Bronchial epithelial cell (primary cell): ENCODE results near the gene PNCK. TPM values are rescaled to one million over a fixed set of nuclear protein-coding genes. Genes with fewer than 3 reads are reported as not detected.

ENCODE experiments used
- DNase-seq: peaks from one replicate; pipeline ENCODE4 v3.0.0-alpha.2; 2010; ENCODE audit warnings: low read depth
- FAIRE-seq: peaks from 2 replicates; lab custom pipeline; 2011; peaks lifted over from hg19 to GRCh38; lab: Jason Lieb, UNC
- H3K27me3 ChIP-seq: 2 replicates; pipeline ENCODE4 v1.5.1; 2011; ENCODE audit warnings: low read length; ENCODE audit not compliant: control insufficient read depth, insufficient read depth
- H3K36me3 ChIP-seq: 2 replicates; pipeline ENCODE4 v1.5.1; 2011; ENCODE audit warnings: low read length; ENCODE audit not compliant: control insufficient read depth, insufficient read depth
- H3K4me3 ChIP-seq: 2 replicates; pipeline ENCODE4 v1.5.1; 2011; ENCODE audit warnings: mild to moderate bottlenecking, low read depth, low read length, control low read depth
- total RNA-seq: library from RNA; depleted of rRNA; stranded (reverse); fragments of >200 nt; gene quantifications from 2 replicates; pipeline ENCODE4 v1.2.1, GENCODE V29; 2014
- TF ChIP-seq, protein P1 (sequence below): IDR thresholded peaks from 2 replicates; pipeline ENCODE4 v1.5.1; 2011; ENCODE audit warnings: mild to moderate bottlenecking, moderate library complexity, low read length, control low read depth, inconsistent platforms; ENCODE audit not compliant: insufficient read depth, severe bottlenecking

PNCK gene
- total RNA-seq, 1 donor from 2014 or later, result 2.1 TPM

DNA sequence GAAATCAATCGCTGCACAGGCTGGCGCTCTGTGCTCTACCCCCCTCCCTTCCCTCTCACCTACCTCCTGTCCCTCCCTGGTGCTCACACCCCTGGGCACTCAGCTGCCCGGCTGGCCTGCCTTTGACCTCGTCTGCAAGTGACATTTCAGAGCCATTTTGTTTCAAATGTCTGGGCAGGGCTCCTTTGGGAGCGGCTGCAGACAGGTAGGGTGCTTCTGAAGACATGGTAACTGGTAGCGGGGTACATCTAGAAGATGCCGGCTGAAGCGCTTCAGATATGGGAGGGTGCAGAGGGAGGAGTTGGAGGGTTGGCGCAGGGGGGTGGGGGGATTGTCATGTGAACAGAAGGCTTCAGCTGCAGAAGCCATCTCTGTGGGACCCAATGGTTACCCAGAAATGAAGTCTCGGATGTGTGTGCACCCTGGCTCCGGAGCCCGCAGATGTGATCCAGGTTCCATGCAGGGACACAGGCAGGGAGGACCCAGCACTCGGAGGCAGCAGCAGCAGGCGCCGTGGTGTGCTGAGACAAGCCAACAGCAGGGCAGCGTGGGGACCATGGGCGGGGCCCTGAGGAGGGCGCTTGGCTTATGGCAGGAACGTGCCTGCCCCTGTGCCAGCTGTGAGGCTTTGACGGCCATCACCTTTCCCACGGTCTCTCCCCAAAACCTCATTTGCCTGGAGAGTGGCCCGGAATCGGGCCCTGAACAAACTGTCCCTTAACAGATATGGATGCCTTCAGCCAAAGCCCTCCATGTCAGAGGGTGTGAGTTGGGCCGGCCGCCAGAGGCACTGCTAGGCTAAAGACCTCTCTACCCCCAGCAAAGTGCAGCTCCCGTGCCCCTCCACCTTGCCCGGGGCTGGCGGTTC is 34.2 kb downstream of the PNCK start:
- DNase-seq, result no peak
- TF ChIP-seq, protein P1, sequence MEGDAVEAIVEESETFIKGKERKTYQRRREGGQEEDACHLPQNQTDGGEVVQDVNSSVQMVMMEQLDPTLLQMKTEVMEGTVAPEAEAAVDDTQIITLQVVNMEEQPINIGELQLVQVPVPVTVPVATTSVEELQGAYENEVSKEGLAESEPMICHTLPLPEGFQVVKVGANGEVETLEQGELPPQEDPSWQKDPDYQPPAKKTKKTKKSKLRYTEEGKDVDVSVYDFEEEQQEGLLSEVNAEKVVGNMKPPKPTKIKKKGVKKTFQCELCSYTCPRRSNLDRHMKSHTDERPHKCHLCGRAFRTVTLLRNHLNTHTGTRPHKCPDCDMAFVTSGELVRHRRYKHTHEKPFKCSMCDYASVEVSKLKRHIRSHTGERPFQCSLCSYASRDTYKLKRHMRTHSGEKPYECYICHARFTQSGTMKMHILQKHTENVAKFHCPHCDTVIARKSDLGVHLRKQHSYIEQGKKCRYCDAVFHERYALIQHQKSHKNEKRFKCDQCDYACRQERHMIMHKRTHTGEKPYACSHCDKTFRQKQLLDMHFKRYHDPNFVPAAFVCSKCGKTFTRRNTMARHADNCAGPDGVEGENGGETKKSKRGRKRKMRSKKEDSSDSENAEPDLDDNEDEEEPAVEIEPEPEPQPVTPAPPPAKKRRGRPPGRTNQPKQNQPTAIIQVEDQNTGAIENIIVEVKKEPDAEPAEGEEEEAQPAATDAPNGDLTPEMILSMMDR, result no peak
- Histone ChIP-seq H3K4me3 (no peak overlapping the region), H3K36me3 (no peaks in the 10 kb centered on the region), H3K27me3 (peaks cover 3% of the 10 kb centered on the region)
- FAIRE-seq, result no peak

- H3K36me3 ChIP-seq, result no peaks in the 10 kb centered on the region
- H3K4me3 ChIP-seq, result no peak overlapping the region
- TF ChIP-seq, protein P1, result no peak
- peak; percentile 72 for DNase-seq
- H3K27me3 ChIP-seq, result peaks cover 3% of the 10 kb centered on the region
- FAIRE-seq, result no peak
Measured at GRCh38 chrX:153638436-153639176, 35.0 kb downstream of the PNCK start.

GRCh38 chrX:153638041-153638371 is 35.6 kb downstream of the PNCK start:
- Histone ChIP-seq H3K36me3 (no peaks in the 10 kb centered on the region), H3K27me3 (peaks cover 3% of the 10 kb centered on the region), H3K4me3 (no peak overlapping the region)
- DNase-seq, result no peak
- TF ChIP-seq, protein P1, result no peak
- FAIRE-seq, result no peak

DNA sequence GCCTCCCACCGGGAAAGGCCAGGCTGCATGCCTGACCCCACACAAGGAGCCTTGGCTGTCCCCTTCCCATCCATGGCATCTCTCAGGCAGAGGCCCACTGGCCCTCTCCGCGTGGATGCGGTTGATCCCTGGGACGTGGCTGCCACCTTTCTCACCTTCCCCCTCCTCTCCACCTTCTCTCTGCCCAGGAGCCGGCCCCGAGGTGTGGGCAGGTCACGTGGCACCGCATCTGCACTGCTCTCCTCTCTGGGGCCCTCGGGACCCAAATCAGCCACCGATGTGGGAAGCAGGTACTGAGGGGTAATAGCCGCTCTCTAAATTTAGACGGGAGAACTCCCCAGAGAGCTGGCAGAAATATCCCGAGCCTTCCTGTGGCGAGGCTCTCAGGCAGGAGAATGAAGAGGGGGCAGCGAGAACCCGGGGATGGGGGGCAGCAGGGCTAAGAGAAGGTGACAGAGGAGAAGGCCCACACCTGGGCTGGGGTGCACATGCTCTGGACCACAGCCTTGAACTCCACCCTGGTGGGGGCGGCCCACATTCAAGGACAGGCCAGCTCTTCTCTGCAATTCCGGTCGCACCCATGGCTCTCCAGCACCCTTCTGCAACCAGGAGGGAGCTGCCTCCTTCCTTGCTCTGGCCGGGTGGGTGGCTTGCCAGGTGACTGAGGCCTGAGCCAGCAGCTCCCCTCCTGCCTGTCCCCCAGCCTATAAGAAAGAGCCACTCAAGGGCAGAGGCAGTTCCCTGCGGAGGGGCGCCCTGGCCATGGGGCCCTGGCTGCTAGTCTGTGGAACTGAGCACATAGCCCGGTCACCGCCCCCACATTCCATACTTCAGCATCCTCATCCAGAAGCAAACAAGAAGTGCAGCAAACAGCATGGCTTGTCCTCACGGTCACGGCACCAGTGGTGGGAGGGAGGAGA is 36.2 kb downstream of the PNCK start:
- TF ChIP-seq, protein P1, result no peak
- Histone ChIP-seq H3K27me3 (no peaks in the 10 kb centered on the region), H3K4me3 (no peak overlapping the region), H3K36me3 (no peaks in the 10 kb centered on the region)
- FAIRE-seq, result no peak
- DNase-seq, result no peak

GRCh38 chrX:153636716-153637115 is 36.9 kb downstream of the PNCK start:
- TF ChIP-seq, protein P1, result no peak
- H3K36me3 ChIP-seq, result no peaks in the 10 kb centered on the region
- H3K4me3 ChIP-seq, result no peak overlapping the region
- FAIRE-seq (no peak), DNase-seq (no peak)
- no peaks in the 10 kb centered on the region for H3K27me3 ChIP-seq
